PC-3 (cell line): Measurements from ENCODE around the gene EFCAB14. TPM values are rescaled to one million over a fixed set of nuclear protein-coding genes. Genes with fewer than 3 reads are reported as not detected.

Experiments used
- ATAC-seq: fragments of 200-7000 bp; cut with Tn5 transposase; 2 replicates; pipeline ENCODE4 v1.9.1; 2020; ENCODE audit warnings: mild to moderate bottlenecking, moderate library complexity
- BruUV-seq: library from RNA; stranded (reverse); fragments of 400-500 nt; replicated peaks from 2 replicates; lab custom pipeline; 2021; lab: Mats Ljungman, UMichigan
- CTCF ChIA-PET: fragments of 300-600 bp; sonication (Branson Sonifier 250); formaldehyde crosslinking; loops from one replicate; lab custom pipeline; 2022; ENCODE audit warnings: antibody characterized with exemption; lab: Charles Lee
- POLR2A ChIA-PET: fragments of 300-600 bp; sonication (Branson Sonifier 250); formaldehyde crosslinking; loops from one replicate; lab custom pipeline; 2022; ENCODE audit warnings: antibody characterized with exemption; ENCODE audit not compliant: unreplicated experiment; lab: Charles Lee
- DNase-seq: peaks from one replicate; pipeline ENCODE4 v3.0.0-alpha.2; 2015
- H2AFZ ChIP-seq: fragments of 300-600 bp; sonication (generic); 2 replicates; pipeline ENCODE4 v1.6.0; 2016; ENCODE audit warnings: antibody characterized with exemption, low read length
- H3F3A ChIP-seq: fragments of 300-600 bp; sonication (generic); one replicate; pipeline ENCODE4 v1.6.0; 2017; ENCODE audit warnings: antibody characterized with exemption, low read length, control low read depth, mild to moderate bottlenecking; ENCODE audit not compliant: unreplicated experiment
- H3K27ac ChIP-seq: fragments of 300-600 bp; sonication (generic); 2 replicates; pipeline ENCODE4 v1.5.1; 2016; ENCODE audit warnings: mild to moderate bottlenecking, low read length
- H3K27me3 ChIP-seq: fragments of 300-600 bp; sonication (generic); 2 replicates; pipeline ENCODE4 v1.6.1; 2016; ENCODE audit warnings: low read length, mixed read lengths
- H3K36me3 ChIP-seq: fragments of 300-600 bp; sonication (generic); 2 replicates; pipeline ENCODE4 v1.6.1; 2016; ENCODE audit warnings: low read depth, mixed run types, low read length, mixed read lengths
- H3K4me1 ChIP-seq: fragments of 300-600 bp; sonication (generic); 2 replicates; pipeline ENCODE4 v1.5.1; 2016; ENCODE audit warnings: low read length; ENCODE audit not compliant: insufficient read depth
- H3K4me2 ChIP-seq: fragments of 300-600 bp; sonication (generic); 2 replicates; pipeline ENCODE4 v1.6.0; 2016; ENCODE audit warnings: low read length
- H3K4me3 ChIP-seq: fragments of 300-600 bp; sonication (generic); 2 replicates; pipeline ENCODE4 v1.5.1; 2016; ENCODE audit warnings: mild to moderate bottlenecking, low read length, mixed read lengths
- H3K79me2 ChIP-seq: fragments of 300-600 bp; sonication (generic); 2 replicates; pipeline ENCODE4 v1.6.1; 2017; ENCODE audit warnings: low read length, mixed read lengths
- H3K9ac ChIP-seq: fragments of 300-600 bp; sonication (generic); 2 replicates; pipeline ENCODE4 v1.6.0; 2016; ENCODE audit warnings: mild to moderate bottlenecking, low read length
- H3K9me2 ChIP-seq: fragments of 300-600 bp; sonication (generic); replicated peaks from 2 replicates; pipeline ENCODE4 v1.6.1; 2016; ENCODE audit warnings: mixed run types, low read length, mixed read lengths
- H3K9me3 ChIP-seq: fragments of 300-600 bp; sonication (generic); 2 replicates; pipeline ENCODE4 v1.6.1; 2016; ENCODE audit warnings: low read length, mixed read lengths
- H4K20me1 ChIP-seq: fragments of 300-600 bp; sonication (generic); 2 replicates; pipeline ENCODE4 v1.6.1; 2016; ENCODE audit warnings: low read length, mixed read lengths
- EZH2 ChIP-seq: fragments of 300-600 bp; sonication (generic); IDR thresholded peaks from one replicate; pipeline ENCODE4 v1.6.1; 2017; ENCODE audit warnings: antibody characterized with exemption, mild to moderate bottlenecking, low read length; ENCODE audit not compliant: unreplicated experiment
- EZH2phosphoT487 ChIP-seq: fragments of 300-600 bp; sonication (generic); IDR thresholded peaks from 2 replicates; pipeline ENCODE4 v1.6.1; 2018; ENCODE audit warnings: mild to moderate bottlenecking, antibody characterized with exemption, low read length, borderline replicate concordance
- intact Hi-C: fragments of 100-400 bp; cut with micrococcal nuclease; formaldehyde crosslinking; loops from 2 replicates; pipeline ENCODE4 v1.9.0; 2023
- total RNA-seq: library from RNA; depleted of rRNA; stranded (reverse); fragments of >200 nt; gene quantifications from 2 replicates; pipeline ENCODE4 v1.2.3, GENCODE V29; 2014
- TF ChIP-seq, protein P1 (sequence below): fragments of 300-600 bp; sonication (generic); conservative IDR thresholded peaks from 2 replicates; pipeline ENCODE4 v1.5.1; 2017; ENCODE audit warnings: antibody characterized with exemption, low read depth, mild to moderate bottlenecking, low read length

The EFCAB14 gene
- total RNA-seq, 1 experiment from 2014 or later, result 45.7 TPM

DNA sequence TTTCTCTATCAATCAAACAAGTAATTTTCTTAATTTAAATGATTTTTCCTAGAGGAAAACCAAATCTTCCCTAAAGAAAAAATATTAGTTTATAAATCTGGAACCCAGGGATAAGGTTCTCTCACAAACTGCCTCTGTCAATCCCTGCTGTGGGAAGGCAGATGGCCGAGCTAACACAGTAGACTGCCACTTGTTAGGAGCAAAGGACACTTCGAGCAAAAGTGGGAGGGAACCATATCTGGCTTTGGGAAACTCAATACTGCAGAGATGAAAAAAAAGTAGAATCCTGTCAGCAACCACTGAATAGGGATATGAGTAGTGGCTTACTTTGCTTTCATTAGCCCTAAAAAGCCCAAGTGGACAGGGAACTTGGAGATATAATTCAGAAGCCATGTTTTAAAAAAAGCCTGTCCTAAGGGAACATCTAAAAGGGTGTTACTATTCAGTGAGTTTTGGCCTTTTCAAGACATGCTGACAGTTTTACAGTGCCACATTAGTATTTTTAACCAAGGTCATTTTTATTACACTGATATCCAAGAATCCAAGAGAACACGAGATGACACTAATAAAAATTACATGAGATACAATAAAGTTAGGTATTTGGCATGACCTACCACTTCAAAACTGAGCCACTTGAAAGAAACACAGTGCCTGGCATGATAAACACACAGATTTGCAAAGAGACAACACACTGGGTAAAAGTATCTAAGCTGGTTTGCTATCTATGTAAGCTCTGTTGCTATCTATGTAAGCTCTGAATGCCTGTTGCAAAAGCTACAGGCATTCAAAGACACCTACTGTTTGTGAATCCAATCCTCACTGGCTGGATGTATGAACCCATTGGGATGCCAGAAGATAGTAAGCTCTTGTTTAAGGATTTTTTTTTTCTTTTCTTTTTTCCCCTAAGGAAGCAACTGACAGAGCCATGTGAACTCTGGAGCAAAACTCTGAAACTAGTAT, 25.8 kb downstream of the EFCAB14 start:
- Histone ChIP-seq H3K27ac (no peak overlapping the region), H4K20me1 (no peaks in the 10 kb centered on the region; the same call in 1 of the 2 replicates), H3K4me3 (no peak overlapping the region), H3K36me3 (peaks cover 61% of the 10 kb centered on the region), H3K27me3 (no peaks in the 10 kb centered on the region), H3K9me2 (no peaks in the 10 kb centered on the region), H3K9ac (no peak overlapping the region), H3K4me1 (peaks cover 3% of the 10 kb centered on the region; the same call in 1 of the 2 replicates), H3K4me2 (no peak overlapping the region), H3K79me2 (no peaks in the 10 kb centered on the region), H3K9me3 (no peaks in the 10 kb centered on the region), H3F3A (no peaks in the 10 kb centered on the region), H2AFZ (no peak overlapping the region)
- intact Hi-C loops, result no loop called here
- ATAC-seq (no peak), DNase-seq (no peak)
- BruUV-seq, result no TSS peak
- POLR2A ChIA-PET, result no interaction called here
- CTCF ChIA-PET, result no interaction called here
- TF ChIP-seq EZH2phosphoT487, result no peak
- no peak for TF ChIP-seq EZH2

DNA sequence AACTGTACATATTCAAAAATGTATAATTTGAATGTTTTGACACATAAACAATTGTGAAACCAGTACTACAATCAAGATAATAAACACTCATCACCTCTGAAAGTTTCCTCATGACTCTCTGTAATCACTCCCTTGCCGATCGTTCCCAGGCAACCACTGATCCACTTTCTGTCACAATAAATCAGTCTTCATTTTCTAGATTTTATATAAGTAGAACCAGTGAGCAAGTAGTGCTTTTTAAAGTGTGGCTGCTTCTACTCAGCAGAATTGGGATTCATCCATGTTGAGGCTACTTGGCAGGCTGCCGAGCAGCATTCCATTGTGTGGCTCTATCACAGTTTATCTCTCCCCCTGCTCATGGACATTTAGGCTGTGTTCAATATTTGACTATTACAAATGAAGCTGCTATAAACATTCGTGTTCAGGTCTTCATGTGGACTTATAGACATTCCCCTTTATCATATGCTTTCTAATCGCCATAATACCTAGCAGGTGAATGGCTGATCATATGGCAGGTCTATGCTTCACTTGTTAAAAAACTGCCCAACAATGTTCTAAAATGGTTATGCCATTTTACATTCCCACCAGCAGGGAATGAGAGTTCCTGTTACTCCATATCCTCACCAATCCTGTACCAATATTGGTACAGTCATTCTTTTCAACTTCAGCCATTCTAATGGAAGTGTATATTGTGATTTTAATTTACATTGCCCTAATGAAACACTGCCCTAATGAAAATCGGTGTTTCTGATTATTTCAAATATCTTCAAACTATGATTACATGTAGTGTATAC, 26.7 kb downstream of the EFCAB14 start:
- intact Hi-C loops, result no loop called here
- no peaks in the 10 kb centered on the region for H3K27me3 ChIP-seq
- no peak overlapping the region for H2AFZ ChIP-seq
- H3K36me3 ChIP-seq, result peaks cover 66% of the 10 kb centered on the region
- H4K20me1 ChIP-seq, result no peaks in the 10 kb centered on the region; the same call in 1 of the 2 replicates
- ATAC-seq (peak; percentile 22; the same call in 1 of the 2 replicates), DNase-seq (peak; percentile 16)
- no peak overlapping the region for H3K9ac ChIP-seq
- ChIA-PET POLR2A (no interaction called here), CTCF (no interaction called here)
- H3K9me2 ChIP-seq, result no peaks in the 10 kb centered on the region
- no peaks in the 10 kb centered on the region for H3K79me2 ChIP-seq
- no peak overlapping the region for H3K4me3 ChIP-seq
- no peaks in the 10 kb centered on the region for H3F3A ChIP-seq
- H3K27ac ChIP-seq, result no peak overlapping the region
- BruUV-seq, result no TSS peak
- TF ChIP-seq, protein P1, sequence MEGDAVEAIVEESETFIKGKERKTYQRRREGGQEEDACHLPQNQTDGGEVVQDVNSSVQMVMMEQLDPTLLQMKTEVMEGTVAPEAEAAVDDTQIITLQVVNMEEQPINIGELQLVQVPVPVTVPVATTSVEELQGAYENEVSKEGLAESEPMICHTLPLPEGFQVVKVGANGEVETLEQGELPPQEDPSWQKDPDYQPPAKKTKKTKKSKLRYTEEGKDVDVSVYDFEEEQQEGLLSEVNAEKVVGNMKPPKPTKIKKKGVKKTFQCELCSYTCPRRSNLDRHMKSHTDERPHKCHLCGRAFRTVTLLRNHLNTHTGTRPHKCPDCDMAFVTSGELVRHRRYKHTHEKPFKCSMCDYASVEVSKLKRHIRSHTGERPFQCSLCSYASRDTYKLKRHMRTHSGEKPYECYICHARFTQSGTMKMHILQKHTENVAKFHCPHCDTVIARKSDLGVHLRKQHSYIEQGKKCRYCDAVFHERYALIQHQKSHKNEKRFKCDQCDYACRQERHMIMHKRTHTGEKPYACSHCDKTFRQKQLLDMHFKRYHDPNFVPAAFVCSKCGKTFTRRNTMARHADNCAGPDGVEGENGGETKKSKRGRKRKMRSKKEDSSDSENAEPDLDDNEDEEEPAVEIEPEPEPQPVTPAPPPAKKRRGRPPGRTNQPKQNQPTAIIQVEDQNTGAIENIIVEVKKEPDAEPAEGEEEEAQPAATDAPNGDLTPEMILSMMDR, result peak; percentile 25; the same call in 1 of the 2 replicates
- TF ChIP-seq EZH2phosphoT487, result no peak
- H3K4me2 ChIP-seq, result no peak overlapping the region
- peaks cover 12% of the 10 kb centered on the region for H3K4me1 ChIP-seq
- H3K9me3 ChIP-seq, result no peaks in the 10 kb centered on the region

DNA sequence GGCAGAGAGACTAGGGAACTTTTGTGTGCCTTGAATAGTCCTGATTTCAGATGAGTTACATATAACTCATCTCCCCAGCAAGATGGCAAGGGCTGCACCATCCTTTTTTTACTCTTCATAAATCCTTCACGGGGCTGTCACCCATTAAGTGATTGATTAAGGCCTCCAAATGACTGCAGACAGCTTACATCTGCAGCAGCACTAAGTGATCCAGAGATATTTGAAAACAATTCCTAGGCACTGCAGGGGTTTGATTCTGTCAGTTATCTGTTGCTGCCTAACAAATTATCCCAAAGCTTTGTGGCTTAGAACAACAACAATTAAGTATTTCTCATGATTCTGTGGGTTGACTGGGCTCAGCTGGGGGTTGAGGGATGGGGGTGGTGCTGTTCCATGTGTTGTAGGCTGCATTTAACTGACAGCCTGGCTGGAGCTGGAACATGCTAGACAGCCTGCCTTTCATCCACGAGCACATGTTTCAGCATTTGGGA, 27.9 kb downstream of the EFCAB14 start:
- Histone ChIP-seq H4K20me1 (no peaks in the 10 kb centered on the region), H3K9me2 (no peaks in the 10 kb centered on the region), H2AFZ (no peak overlapping the region), H3K36me3 (peaks cover 68% of the 10 kb centered on the region), H3K9ac (no peak overlapping the region), H3K79me2 (no peaks in the 10 kb centered on the region), H3K27me3 (no peaks in the 10 kb centered on the region), H3K4me1 (peaks cover 19% of the 10 kb centered on the region), H3K9me3 (no peaks in the 10 kb centered on the region), H3F3A (no peaks in the 10 kb centered on the region), H3K4me2 (no peak overlapping the region), H3K4me3 (no peak overlapping the region), H3K27ac (no peak overlapping the region)
- ChIA-PET CTCF (no interaction called here), POLR2A (no interaction called here)
- no peak for ATAC-seq
- DNase-seq, result no peak
- TF ChIP-seq, protein P1, result no peak
- TF ChIP-seq EZH2phosphoT487, result no peak
- TF ChIP-seq EZH2, result no peak
- no TSS peak for BruUV-seq
- intact Hi-C loops, result no loop called here
